Fibroblast of skin of left quadriceps (primary cell): ENCODE measurements around the gene MPP7.

Experiments
- DNase-seq, 2 experiments: peaks; one replicate each; pipeline ENCODE4 v3.0.0-alpha.2; 2013; ENCODE audit warnings: low read depth in 2 of 2

MPP7 gene

DNA sequence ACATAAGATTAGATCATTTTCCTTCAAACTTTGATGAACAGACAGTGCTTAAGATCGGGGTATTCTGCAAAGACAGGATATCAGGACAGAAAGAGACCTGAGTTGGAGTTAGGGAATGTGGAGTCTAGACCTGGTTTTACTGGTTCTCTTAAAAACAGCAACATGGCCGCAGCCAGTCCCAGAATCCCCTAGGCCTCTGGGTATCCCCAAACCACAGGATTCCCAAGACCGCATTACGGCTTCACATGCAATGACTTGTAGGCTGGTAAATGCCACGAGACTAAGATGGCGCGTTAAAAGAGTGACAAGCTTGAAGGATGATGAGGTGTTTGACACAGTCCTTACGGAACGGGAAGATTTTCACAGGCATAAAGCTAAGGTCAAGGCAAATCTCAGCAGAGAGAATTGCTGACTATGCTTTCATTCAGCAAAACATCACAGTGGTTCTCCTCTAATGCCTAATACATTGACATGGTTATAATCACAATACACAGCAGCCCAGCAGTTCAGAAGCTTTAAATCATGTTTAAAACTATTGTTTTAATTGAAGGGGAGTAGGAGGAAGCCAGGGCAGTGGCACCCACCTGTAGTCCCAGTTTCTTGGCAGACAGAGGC is 32.9 kb downstream of the MPP7 start:
- DNase-seq: no peak

DNA sequence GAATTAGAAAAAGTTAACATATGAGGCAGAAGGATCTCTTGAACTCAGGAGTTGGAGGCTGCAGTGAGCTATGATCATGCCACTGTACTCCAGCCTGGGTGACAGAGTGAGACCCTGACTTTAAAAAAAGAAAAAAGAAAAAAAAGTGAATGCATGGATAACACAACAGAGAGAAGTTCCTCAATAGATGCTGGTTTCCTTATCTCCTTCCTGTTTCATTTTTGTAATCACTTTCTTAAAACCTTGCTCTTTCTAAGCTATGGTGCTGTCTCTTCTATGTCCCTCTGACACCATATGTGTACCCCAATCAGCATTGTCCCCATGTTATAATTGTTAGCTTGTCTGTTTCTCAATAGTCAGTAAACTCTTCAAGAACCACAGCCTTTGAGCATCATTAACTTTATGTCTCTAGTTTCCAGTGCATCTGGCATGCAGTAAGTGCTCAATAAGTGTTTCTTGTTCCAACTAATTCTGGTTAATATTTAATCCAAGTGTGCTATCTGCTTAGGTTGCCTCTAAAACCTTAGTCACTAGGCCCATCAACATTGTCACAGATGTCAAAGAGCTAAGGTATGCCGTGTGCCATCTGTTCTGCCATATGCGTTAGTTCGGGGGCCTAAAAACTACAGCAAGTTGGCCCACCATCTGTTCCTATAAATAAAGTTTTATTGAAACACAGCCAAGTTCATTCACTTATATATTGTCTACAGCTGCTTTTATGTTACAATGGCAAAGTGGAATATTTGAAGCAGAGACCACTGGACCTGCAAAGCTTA is 36.2 kb downstream of the MPP7 start:
- DNase-seq: no peak

DNA sequence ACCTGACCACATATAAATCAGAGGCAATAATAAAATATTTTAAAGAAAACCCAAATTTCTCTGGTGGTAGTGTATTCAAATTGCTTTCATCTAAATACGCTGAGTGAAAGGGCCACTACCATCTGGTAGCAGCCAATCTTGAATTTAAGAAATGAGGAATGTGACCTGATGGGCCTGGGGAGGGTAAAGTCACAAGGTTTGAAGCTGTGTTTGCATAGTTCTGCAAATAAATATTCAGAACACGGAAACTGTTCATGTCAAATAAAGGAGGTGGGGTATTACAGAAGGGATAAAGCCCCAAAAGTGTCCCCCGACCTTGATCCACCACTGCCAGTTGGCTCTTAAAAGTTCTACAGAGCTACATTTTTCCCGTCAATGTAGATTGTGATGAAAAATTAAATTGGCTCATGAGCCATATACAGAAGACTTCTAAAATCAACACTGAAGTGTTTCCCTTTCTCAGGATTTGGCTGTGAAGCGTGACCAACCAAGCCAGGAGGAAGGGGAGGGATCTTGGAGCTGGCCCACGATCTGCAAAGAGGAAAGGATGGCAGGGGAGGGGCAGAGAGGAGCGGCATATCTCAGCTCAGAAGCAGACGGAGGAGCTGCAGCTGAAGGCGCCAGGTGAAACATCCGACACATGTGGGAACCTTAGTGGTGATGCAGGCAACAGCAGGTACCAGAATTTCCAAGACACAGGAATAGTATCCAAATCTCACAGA is 39.6 kb downstream of the MPP7 start:
- no peak for DNase-seq

DNA sequence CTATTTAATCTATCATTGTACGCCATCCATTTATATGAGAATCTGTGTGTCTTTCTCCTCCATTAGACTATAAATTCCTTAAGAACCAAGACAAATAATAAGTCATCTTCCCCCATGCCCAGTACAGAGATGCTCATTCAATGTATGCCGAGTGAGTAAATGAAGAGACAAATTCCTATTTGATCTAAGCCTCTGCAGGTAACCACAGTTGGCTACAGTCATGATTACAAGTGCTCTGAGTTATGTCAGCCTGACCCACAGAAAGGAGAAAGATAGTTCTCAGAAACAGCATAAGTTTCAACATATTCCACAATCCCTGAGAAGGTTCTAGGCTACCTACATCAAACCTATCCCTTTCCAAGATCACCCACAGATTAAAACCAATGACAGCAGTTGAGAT is 46.1 kb downstream of the MPP7 start:
- no peak for DNase-seq

DNA sequence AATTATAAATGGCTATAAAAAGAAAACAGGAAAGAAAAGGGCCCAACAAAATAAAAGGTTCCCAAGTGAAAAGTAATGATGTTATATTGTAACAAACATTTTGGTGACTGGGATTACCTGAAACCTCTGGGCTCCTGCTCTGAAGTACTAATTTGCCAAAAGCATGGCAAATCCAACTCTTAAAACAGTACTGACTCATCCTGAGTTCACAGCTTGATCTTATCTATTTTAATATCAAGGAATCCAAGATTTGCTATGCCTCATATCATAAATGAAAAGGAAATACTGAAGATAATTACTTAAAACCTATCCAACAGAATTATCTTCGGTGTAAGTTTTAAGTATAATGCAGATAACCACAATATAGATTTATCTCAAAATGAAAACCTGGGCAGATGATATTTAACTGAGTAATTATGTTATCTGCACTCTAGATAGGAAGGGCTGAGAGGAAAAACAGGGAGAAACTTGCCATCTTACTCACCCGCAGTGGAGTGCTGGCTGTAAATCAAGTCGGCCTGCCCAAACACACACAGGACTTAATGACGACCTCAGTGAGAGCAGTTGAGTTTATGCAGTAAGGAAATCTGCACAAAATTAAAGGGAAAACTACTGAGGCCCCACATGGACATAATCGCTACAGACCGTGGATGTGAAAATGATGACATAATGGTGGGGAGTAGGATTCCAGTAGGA is 48.4 kb downstream of the MPP7 start:
- peak; percentile 36 to 51 for DNase-seq

DNA sequence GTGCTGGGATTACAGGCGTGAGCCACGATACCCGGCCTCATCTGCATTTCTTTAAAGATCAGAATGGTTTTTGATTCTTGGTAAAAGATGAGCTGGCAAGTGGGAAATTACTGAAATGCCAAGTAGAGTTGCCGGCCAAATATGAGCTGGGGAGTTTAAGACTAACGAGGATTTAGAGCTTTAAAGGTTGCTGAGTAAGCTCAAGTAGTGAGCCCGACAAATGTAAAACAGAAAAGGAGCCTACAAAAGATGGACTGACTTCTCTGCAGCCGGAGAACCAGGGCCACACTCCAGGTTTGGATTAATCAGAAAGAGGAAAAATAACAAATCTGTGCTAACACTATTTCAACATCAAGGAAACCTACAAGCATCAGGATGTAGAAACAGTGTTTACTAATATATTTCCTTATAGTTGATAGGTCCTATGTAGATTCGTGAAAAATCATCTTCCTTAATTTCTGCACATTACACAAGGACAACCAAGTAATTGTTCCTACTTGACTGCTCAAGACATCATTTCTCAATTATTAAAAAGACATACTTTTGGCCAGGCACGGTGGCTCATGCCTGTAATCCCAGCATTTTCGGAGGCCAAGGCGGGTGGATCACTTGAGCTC is 49.6 kb downstream of the MPP7 start:
- no peak for DNase-seq
